ENCODE measurements around the gene COX17.

The COX17 gene

GRCh38 chr3:119639494-119640350, 37.5 kb downstream of the COX17 start:
- Mint-ChIP-seq H3K4me3 (no peak overlapping the region), H3K27me3 (no peaks in the 10 kb centered on the region), H3K36me3 (peaks cover 14% of the 10 kb centered on the region), H3K9me3 (no peaks in the 10 kb centered on the region), H3K4me1 (peaks cover 22% of the 10 kb centered on the region), H3K27ac (peak overlapping the region; percentile 9)

GRCh38 chr3:119637679-119638477, 39.3 kb downstream of the COX17 start:
- H3K36me3 Mint-ChIP-seq, result peaks cover 14% of the 10 kb centered on the region
- peaks cover 22% of the 10 kb centered on the region for H3K4me1 Mint-ChIP-seq
- no peaks in the 10 kb centered on the region for H3K27me3 Mint-ChIP-seq
- H3K4me3 Mint-ChIP-seq, result no peak overlapping the region
- peak overlapping the region; percentile 79 for H3K27ac Mint-ChIP-seq
- no peaks in the 10 kb centered on the region for H3K9me3 Mint-ChIP-seq

DNA sequence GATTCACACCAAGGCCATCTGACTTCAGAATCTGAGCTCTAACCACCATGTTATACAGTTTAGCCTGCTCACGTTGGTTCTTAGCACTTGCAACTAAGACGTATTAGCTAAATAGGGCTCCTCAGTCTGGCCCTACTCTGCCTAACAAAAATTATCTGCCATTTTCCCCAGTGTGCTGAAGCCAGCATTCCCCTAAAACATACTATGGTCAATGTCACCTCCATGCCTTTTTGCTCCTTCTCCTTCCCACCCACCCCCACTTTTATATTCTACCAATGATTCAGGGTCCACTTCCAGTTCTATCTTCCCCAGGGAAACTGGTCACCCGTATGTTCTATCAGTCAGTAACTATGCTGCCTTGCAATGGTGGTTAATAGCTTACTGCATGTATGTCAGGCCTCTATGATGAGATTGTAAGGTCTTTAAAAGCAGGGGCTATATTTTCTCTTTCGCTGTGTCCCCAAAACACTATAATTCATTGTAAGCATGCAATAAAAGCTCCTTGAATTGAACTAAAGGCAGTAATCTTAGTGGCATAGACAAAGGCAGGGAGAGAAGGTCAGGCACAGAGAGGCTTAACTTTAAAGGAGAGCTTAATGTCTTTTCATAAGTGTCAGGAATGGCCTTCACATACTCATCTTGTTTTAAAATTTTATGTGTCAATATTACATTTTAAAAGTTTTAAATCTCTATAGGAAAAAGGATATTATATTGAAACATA, 40.2 kb downstream of the COX17 start:
- Mint-ChIP-seq H3K27ac (no peak overlapping the region), H3K9me3 (no peaks in the 10 kb centered on the region), H3K4me1 (peaks cover 22% of the 10 kb centered on the region), H3K36me3 (peaks cover 12% of the 10 kb centered on the region), H3K27me3 (no peaks in the 10 kb centered on the region), H3K4me3 (no peak overlapping the region)

DNA sequence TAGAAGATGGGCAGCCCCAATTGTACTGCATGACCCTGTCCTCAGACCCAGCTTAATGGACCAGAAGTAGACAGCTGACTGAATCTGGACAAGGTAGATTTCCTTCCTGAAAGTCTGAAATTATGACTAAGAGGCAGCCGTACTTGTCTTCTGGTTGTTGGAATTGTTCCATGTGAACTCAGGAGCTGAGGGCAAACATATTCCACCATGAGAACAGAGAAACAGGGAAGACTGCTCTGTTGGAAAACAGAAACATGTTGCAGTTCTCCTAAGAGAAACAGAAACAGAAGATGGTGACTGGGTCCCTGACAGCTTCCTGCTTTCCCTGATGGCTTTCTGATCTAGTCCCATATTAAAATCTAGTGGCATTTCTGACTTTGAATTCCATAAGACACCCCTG, 41.0 kb downstream of the COX17 start:
- Mint-ChIP-seq H3K36me3 (peaks cover 11% of the 10 kb centered on the region), H3K27ac (no peak overlapping the region), H3K27me3 (no peaks in the 10 kb centered on the region), H3K4me3 (no peak overlapping the region), H3K9me3 (no peaks in the 10 kb centered on the region), H3K4me1 (peaks cover 22% of the 10 kb centered on the region)

- Mint-ChIP-seq H3K4me1 (peaks cover 22% of the 10 kb centered on the region), H3K27me3 (no peaks in the 10 kb centered on the region), H3K4me3 (no peak overlapping the region), H3K9me3 (no peaks in the 10 kb centered on the region), H3K27ac (no peak overlapping the region), H3K36me3 (peaks cover 7% of the 10 kb centered on the region)
These were observed 41.5 kb downstream of the COX17 start for GRCh38 chr3:119635719-119636118.

DNA sequence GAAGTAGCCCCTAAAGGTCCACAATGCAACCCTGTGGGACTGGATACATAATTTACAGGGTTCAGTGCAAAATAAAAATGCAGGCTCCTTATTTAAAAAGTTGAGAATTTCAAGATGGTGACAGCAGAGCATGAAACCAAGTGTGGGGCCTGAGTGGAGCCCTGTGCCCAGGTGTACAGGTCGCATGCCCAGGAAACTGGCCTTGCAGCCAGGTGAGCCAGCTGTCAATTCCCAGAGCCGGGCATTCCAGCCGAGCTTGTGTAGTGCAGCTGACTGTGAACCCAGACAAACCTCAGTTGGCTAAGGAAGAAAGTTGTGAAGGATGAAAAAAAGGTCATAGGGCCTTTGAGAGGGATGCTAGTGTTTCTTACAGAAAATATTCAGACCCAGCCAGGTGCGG, 44.4 kb downstream of the COX17 start:
- Mint-ChIP-seq H3K36me3 (peaks cover 2% of the 10 kb centered on the region), H3K4me1 (peaks cover 3% of the 10 kb centered on the region), H3K4me3 (no peak overlapping the region), H3K27ac (no peak overlapping the region), H3K27me3 (peaks cover 1% of the 10 kb centered on the region), H3K9me3 (no peaks in the 10 kb centered on the region)

- peaks cover 2% of the 10 kb centered on the region for H3K36me3 Mint-ChIP-seq
- H3K27me3 Mint-ChIP-seq, result peaks cover 1% of the 10 kb centered on the region
- H3K9me3 Mint-ChIP-seq, result no peaks in the 10 kb centered on the region
- H3K4me3 Mint-ChIP-seq, result no peak overlapping the region
- peaks cover 5% of the 10 kb centered on the region for H3K4me1 Mint-ChIP-seq
- no peak overlapping the region for H3K27ac Mint-ChIP-seq
These were observed 45.0 kb downstream of the COX17 start for GRCh38 chr3:119632216-119632615.

- H3K27ac Mint-ChIP-seq, result no peak overlapping the region
- H3K4me3 Mint-ChIP-seq, result no peak overlapping the region
- H3K4me1 Mint-ChIP-seq, result peaks cover 6% of the 10 kb centered on the region
- H3K36me3 Mint-ChIP-seq, result peaks cover 1% of the 10 kb centered on the region
- H3K9me3 Mint-ChIP-seq, result no peaks in the 10 kb centered on the region
- H3K27me3 Mint-ChIP-seq, result peaks cover 1% of the 10 kb centered on the region
These were observed 45.7 kb downstream of the COX17 start for GRCh38 chr3:119631516-119631915.

GRCh38 chr3:119630880-119631329, 46.3 kb downstream of the COX17 start:
- Mint-ChIP-seq H3K36me3 (no peaks in the 10 kb centered on the region), H3K27me3 (peaks cover 3% of the 10 kb centered on the region), H3K27ac (no peak overlapping the region), H3K9me3 (no peaks in the 10 kb centered on the region), H3K4me1 (peaks cover 6% of the 10 kb centered on the region), H3K4me3 (no peak overlapping the region)

DNA sequence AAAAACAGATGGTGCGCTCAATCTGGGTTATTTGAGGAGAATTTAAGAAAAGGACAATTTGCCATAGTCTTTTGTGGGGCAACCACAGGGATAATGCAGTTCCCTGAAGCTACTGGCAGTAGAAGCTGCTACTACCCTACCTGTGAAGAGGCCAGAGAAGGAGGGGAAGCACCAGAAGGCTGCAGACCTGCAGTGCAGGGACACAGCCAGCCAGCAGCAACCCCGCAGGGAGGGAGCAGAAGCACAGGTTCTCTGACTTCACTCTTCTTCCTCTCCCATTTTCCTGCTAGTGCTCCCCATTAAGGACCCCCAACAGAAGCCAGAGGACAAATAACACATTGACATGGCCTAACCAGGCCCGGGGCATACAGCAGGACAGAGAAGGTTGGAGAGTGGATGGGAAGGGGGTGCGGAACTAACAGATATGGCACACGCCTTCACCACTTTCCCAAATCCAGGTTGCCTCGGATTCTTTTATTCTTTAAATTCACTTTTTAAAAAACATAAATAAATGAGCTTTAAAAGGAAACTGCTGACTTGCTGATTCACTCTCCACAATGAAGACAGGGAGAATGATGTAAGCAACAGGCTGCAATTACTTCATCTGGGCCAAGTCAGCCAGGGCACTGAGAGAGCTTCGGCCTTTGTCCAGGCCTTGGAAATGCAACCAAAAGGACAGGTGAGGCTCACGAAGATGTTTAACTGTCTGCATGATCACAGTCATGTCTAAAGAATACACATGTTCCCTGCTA, 46.9 kb downstream of the COX17 start:
- Mint-ChIP-seq H3K27ac (no peak overlapping the region), H3K4me3 (no peak overlapping the region), H3K36me3 (no peaks in the 10 kb centered on the region), H3K4me1 (peaks cover 6% of the 10 kb centered on the region), H3K9me3 (no peaks in the 10 kb centered on the region), H3K27me3 (peaks cover 4% of the 10 kb centered on the region)

DNA sequence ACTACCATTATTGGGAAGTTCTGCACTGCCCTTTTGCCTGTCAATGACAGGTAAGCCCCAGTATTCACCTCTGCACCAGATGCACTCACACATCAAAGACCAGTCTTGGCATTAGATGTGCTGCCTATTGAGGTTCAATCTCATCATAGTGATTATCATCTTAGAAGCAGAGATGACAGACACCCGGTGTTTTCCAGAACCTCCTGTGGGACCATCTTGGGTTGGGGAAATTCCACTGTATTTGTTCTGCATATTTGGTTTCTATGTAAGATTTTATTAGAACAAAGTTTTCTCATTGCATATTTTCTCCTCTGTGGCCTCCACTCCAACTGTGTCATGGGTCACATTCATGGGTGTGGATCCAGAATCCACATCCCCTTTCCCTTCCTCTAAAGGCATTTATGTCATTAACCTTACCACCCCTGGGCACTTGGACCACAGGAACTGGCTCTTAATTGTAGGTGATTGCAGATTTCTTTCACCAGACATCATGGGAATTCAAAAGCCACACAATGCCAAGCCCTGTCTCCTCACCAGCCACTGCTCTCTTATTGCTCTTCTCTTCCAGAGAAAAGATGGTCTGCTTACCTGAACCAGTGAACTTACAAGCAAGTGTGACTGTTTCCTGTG, 48.3 kb downstream of the COX17 start:
- Mint-ChIP-seq H3K4me3 (no peak overlapping the region), H3K4me1 (peaks cover 6% of the 10 kb centered on the region), H3K36me3 (no peaks in the 10 kb centered on the region), H3K27me3 (peaks cover 6% of the 10 kb centered on the region), H3K9me3 (no peaks in the 10 kb centered on the region), H3K27ac (no peak overlapping the region)

DNA sequence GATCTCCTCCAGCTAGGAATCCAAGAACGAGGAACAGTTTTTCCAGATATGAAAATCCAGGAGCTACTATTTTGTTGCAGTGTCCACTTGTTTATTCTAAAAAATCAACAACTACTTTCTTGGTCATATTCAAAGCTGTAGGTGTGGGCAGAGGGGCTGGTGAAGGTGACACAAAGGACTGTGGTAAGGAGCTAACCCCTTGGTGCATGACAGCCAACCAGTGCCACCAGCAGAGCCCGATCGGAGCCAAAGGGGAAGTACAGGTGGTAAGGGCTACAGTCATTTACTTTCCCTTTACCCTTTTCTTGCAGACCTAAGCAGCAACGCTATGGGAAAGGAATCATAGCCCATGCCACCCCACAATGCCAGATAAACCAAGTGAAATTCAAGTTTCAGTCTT, 48.8 kb downstream of the COX17 start:
- H3K4me1 Mint-ChIP-seq, result peaks cover 6% of the 10 kb centered on the region

GRCh38 chr3:119627461-119627860, 49.7 kb downstream of the COX17 start:
- Mint-ChIP-seq H3K27ac (no peak overlapping the region), H3K36me3 (no peaks in the 10 kb centered on the region), H3K27me3 (peaks cover 6% of the 10 kb centered on the region), H3K4me1 (peaks cover 6% of the 10 kb centered on the region), H3K4me3 (no peak overlapping the region), H3K9me3 (no peaks in the 10 kb centered on the region)

More for the DNA sequence above, 48.8 kb downstream of the COX17 start:
- H3K27ac Mint-ChIP-seq, result no peak overlapping the region
- peaks cover 6% of the 10 kb centered on the region for H3K27me3 Mint-ChIP-seq
- no peak overlapping the region for H3K4me3 Mint-ChIP-seq
- H3K36me3 Mint-ChIP-seq, result no peaks in the 10 kb centered on the region
- H3K9me3 Mint-ChIP-seq, result no peaks in the 10 kb centered on the region

DNA sequence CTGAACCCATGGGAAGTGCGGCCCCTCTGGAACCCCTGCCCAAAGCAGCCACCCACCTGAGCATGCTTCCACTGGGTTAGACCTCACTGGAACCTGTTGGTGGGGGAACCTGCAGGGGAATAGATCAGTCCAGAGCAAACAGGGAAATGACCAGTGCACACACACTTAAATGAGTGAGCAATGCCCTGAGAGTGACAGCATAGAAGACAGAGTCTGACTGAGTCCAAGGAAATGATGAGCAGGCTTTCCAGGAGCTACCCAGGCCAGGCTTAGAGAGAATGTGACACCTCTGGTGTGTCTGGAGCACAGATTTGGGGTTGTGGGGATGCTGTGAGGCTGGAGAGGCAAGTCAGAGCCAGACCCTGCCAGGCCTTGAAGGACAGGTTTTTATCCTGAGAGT, 51.0 kb downstream of the COX17 start:
- H3K27ac Mint-ChIP-seq, result no peak overlapping the region
- H3K4me3 Mint-ChIP-seq, result no peak overlapping the region
- no peaks in the 10 kb centered on the region for H3K9me3 Mint-ChIP-seq
- no peaks in the 10 kb centered on the region for H3K36me3 Mint-ChIP-seq
- peaks cover 6% of the 10 kb centered on the region for H3K4me1 Mint-ChIP-seq
- peaks cover 6% of the 10 kb centered on the region for H3K27me3 Mint-ChIP-seq
